Gastroesophageal sphincter (tissue), 4 donors: ENCODE measurements around the gene MPP2. TPM values are rescaled to one million over a fixed set of nuclear protein-coding genes. Genes with fewer than 3 reads are reported as not detected.

ENCODE experiments used
- ATAC-seq: fragments of 150-250 bp; one replicate; pipeline ENCODE4 v1.9.1; 2016; ENCODE audit warnings: mild to moderate bottlenecking, moderate library complexity
- H3K27ac ChIP-seq, 4 donors: fragments of 200-600 bp; sonication (generic) in 3 of 4; 1 replicate in 3 of 4; 2 replicates in 1 of 4; pipeline ENCODE4 v1.5.1; 2016 to 2019
- H3K27me3 ChIP-seq: fragments of 200-600 bp; sonication (generic); one replicate; pipeline ENCODE4 v1.5.1; 2019
- H3K36me3 ChIP-seq, 2 donors: fragments of 200-600 bp; sonication (generic); one replicate each; pipeline ENCODE4 v1.5.1; 2019; ENCODE audit warnings: control low read depth in 1 of 2
- H3K4me1 ChIP-seq, 3 donors: fragments of 200-600 bp; sonication (generic); 1 replicate in 2 of 3; 2 replicates in 1 of 3; pipeline ENCODE4 v1.5.1; 2016 to 2019; ENCODE audit warnings: control low read depth in 2 of 3
- H3K4me3 ChIP-seq, 2 donors: fragments of 200-600 bp; sonication (generic); one replicate each; pipeline ENCODE4 v1.5.1; 2019; ENCODE audit warnings: mild to moderate bottlenecking in 1 of 2, moderate library complexity in 1 of 2
- H3K9me3 ChIP-seq, 3 donors: fragments of 200-600 bp; sonication (generic); one replicate each; pipeline ENCODE4 v1.5.1; 2017 to 2019; ENCODE audit warnings: control low read depth in 2 of 3
- CTCF ChIP-seq, 4 experiments: fragments of 200-600 bp in 2 of 4; fragments of 450-650 bp in 2 of 4; sonication (generic) in 1 of 4; IDR thresholded peaks; one replicate each; pipeline ENCODE4 v1.5.1; 2017 to 2019; ENCODE audit warnings: antibody characterized with exemption in 4 of 4, mild to moderate bottlenecking in 2 of 4, moderate library complexity in 2 of 4
- EP300 ChIP-seq: sonication (generic); formaldehyde crosslinking; IDR thresholded peaks from one replicate; pipeline ENCODE4 v1.6.1; 2017; ENCODE audit warnings: antibody characterized with exemption, mild to moderate bottlenecking
- POLR2A ChIP-seq, 2 donors: fragments of 450-650 bp; IDR thresholded peaks; one replicate each; pipeline ENCODE4 v1.6.1; 2017; ENCODE audit warnings: antibody characterized with exemption in 2 of 2, mild to moderate bottlenecking in 2 of 2, moderate library complexity in 1 of 2
- POLR2AphosphoS5 ChIP-seq: sonication (generic); formaldehyde crosslinking; IDR thresholded peaks from one replicate; pipeline ENCODE4 v1.6.1; 2017; ENCODE audit warnings: antibody characterized with exemption
- WGBS, 2 donors: methylation state at CpG; one replicate each; pipeline ENCODE4 v1.1.5; 2018; ENCODE audit warnings: low coverage in 1 of 2; 5-methylcytosine and 5-hydroxymethylcytosine counted together
- total RNA-seq, 4 donors: library from RNA; depleted of rRNA; stranded (reverse); fragments of >200 nt; gene quantifications; one replicate each; pipeline ENCODE4 v1.1.0, GENCODE V29; 2016

MPP2 gene
- total RNA-seq, 4 donors from 2014 or later: 6.3 to 20.9 (median 15.1) TPM

- no peak overlapping the region for H3K27ac ChIP-seq
- no peaks in the 10 kb centered on the region for H3K9me3 ChIP-seq
- peaks cover 0 to 10% (median 4%) of the 10 kb centered on the region in 3 donors for H3K4me1 ChIP-seq
- H3K36me3 ChIP-seq: no peaks in the 10 kb centered on the region
- no peak overlapping the region for H3K4me3 ChIP-seq
- TF ChIP-seq EP300 (no peak), CTCF (IDR thresholded peaks at IDR 0.05) (no peak), POLR2A (IDR thresholded peaks at IDR 0.05) (no peak), POLR2AphosphoS5 (no peak)
- ATAC-seq: no peak
- WGBS, 2 donors: 83 to 100% methylated on average over 1 to 3 of the region's 6 CpGs
- peaks cover 55% of the 10 kb centered on the region for H3K27me3 ChIP-seq
These were observed 31.5 kb upstream of the MPP2 start for GRCh38 chr17:43938838-43939182.

GRCh38 chr17:43936434-43936833 lies 29.1 kb upstream of the MPP2 start:
- H3K9me3 ChIP-seq: no peaks in the 10 kb centered on the region
- H3K27me3 ChIP-seq: peaks cover 73% of the 10 kb centered on the region
- H3K4me3 ChIP-seq: no peak overlapping the region
- no peaks in the 10 kb centered on the region for H3K36me3 ChIP-seq
- H3K4me1 ChIP-seq: peaks cover 0 to 10% (median 4%) of the 10 kb centered on the region in 3 donors
- TF ChIP-seq EP300 (no peak), POLR2AphosphoS5 (no peak), CTCF (IDR thresholded peaks at IDR 0.05) (no peak), POLR2A (IDR thresholded peaks at IDR 0.05) (no peak)
- no peak for ATAC-seq
- no peak overlapping the region for H3K27ac ChIP-seq
- WGBS, 2 donors: 71 to 93% methylated on average over 2 to 3 of the region's 3 CpGs

GRCh38 chr17:43935926-43936261 lies 28.6 kb upstream of the MPP2 start:
- Histone ChIP-seq H3K4me1 (peaks cover 0 to 10% (median 4%) of the 10 kb centered on the region in 3 donors), H3K27me3 (peaks cover 77% of the 10 kb centered on the region), H3K27ac (no peak overlapping the region), H3K9me3 (no peaks in the 10 kb centered on the region), H3K4me3 (no peak overlapping the region), H3K36me3 (no peaks in the 10 kb centered on the region)
- ATAC-seq: no peak
- WGBS, 2 donors: no CpG with 5 or more reads among the region's 6 CpGs
- TF ChIP-seq POLR2AphosphoS5 (no peak), EP300 (no peak), POLR2A (IDR thresholded peaks at IDR 0.05) (no peak), CTCF (IDR thresholded peaks at IDR 0.05) (no peak)

GRCh38 chr17:43935204-43935925 lies 28.0 kb upstream of the MPP2 start:
- TF ChIP-seq CTCF (IDR thresholded peaks at IDR 0.05) (no peak), POLR2A (IDR thresholded peaks at IDR 0.05) (no peak)
- Histone ChIP-seq H3K4me3 (no peak overlapping the region), H3K36me3 (no peaks in the 10 kb centered on the region), H3K27ac (no peak overlapping the region), H3K4me1 (peaks cover 0 to 10% (median 4%) of the 10 kb centered on the region in 3 donors), H3K9me3 (no peaks in the 10 kb centered on the region), H3K27me3 (peaks cover 80% of the 10 kb centered on the region)
- no peak for ATAC-seq
- 35 to 57% methylated on average over 2 to 3 of the region's 5 CpGs for WGBS, 2 donors

- H3K36me3 ChIP-seq: no peaks in the 10 kb centered on the region
- H3K9me3 ChIP-seq: no peaks in the 10 kb centered on the region
- H3K4me1 ChIP-seq: peaks cover 0 to 4% (median 1%) of the 10 kb centered on the region in 3 donors
- 100% methylated on average over 2 to 4 of the region's 4 CpGs for WGBS, 2 donors
- no peak overlapping the region for H3K4me3 ChIP-seq
- H3K27ac ChIP-seq: no peak overlapping the region
- H3K27me3 ChIP-seq: peaks cover 80% of the 10 kb centered on the region
- ATAC-seq: no peak
- TF ChIP-seq EP300: no peak
- TF ChIP-seq CTCF (IDR thresholded peaks at IDR 0.05): no peak
- no peak for TF ChIP-seq POLR2AphosphoS5
- no peak for TF ChIP-seq POLR2A (IDR thresholded peaks at IDR 0.05)
These were observed 25.6 kb upstream of the MPP2 start for GRCh38 chr17:43932923-43933322.
